Embryonic facial prominence (tissue), 1 donor: Measurements from ENCODE around the gene CIDEA.

Experiments
- DNase-seq: peaks from one replicate; pipeline ENCODE4 v3.0.0-alpha.2; 2016; ENCODE audit errors: extremely low spot score

Gene CIDEA

GRCh38 chr18:12301263-12302005, 47.3 kb downstream of the CIDEA start:
- DNase-seq, result no peak

GRCh38 chr18:12302391-12303147, 48.4 kb downstream of the CIDEA start:
- no peak for DNase-seq

GRCh38 chr18:12304351-12305210, 50.4 kb downstream of the CIDEA start:
- no peak for DNase-seq

GRCh38 chr18:12305211-12305610, 51.0 kb downstream of the CIDEA start:
- no peak for DNase-seq

- no peak for DNase-seq
Observed at GRCh38 chr18:12305930-12306629, 51.9 kb downstream of the CIDEA start.

- DNase-seq, result no peak
Observed at GRCh38 chr18:12306752-12307700, 52.9 kb downstream of the CIDEA start.

- DNase-seq, result no peak
Observed at GRCh38 chr18:12307701-12308385, 53.7 kb downstream of the CIDEA start, which contains the start of gene TUBB6. Gene TUBB6 (plus strand): TSS chr18:12308241. CDS start chr18:12308293, 52 bp downstream.

- DNase-seq, result peak; percentile 53
Observed at GRCh38 chr18:12308386-12309100, 54.4 kb downstream of the CIDEA start.

- no peak for DNase-seq
Observed at GRCh38 chr18:12309683-12310198, 55.6 kb downstream of the CIDEA start.

GRCh38 chr18:12310762-12311161, 56.6 kb downstream of the CIDEA start:
- no peak for DNase-seq

- DNase-seq, result no peak
Observed at GRCh38 chr18:12312976-12313375, 58.8 kb downstream of the CIDEA start.

- DNase-seq, result no peak
Observed at GRCh38 chr18:12313530-12314245, 59.5 kb downstream of the CIDEA start.

- no peak for DNase-seq
Observed at GRCh38 chr18:12314591-12315305, 60.6 kb downstream of the CIDEA start.

- DNase-seq, result no peak
Observed at GRCh38 chr18:12315490-12315889, 61.3 kb downstream of the CIDEA start.

GRCh38 chr18:12315911-12316310, 61.8 kb downstream of the CIDEA start:
- DNase-seq, result no peak

- no peak for DNase-seq
Observed at GRCh38 chr18:12317664-12318333, 63.6 kb downstream of the CIDEA start.

GRCh38 chr18:12318334-12318697, 64.2 kb downstream of the CIDEA start:
- no peak for DNase-seq
